Measurements from ENCODE around the gene GMPPB.

Gene GMPPB

DNA sequence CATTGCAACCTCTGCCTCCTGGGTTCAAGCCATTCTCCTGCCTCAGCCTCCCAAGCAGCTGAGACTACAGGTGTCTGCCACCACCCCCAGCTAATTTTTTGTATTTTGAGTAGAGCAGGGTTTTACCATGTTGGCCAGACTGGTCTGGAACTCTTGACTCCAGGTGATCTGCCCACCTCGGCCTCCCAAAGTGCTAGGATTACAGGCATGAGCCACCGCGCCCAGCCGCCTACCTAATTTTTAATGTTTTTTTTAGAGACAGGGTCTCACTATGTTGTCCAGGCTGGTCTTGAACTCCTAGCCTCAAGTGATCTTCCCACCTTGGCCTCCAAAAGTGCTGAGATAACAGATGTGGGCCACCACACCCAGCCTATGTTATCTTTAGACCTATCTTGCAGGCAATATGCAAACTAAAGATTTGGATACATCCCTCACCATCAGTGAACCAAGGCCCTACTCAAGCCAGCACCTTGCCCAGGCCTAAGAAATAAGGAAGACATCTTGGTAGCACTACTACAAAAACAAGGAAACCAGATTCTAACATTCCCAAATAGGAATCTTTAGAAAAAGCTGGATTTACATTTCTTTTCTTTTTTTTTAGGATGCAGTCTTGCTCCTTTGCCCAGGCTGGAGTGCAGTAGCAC lies 6.3 kb upstream of the GMPPB start:
- no peak for DNase-seq (ENCODE audit: low read depth in 2 of 2)

DNA sequence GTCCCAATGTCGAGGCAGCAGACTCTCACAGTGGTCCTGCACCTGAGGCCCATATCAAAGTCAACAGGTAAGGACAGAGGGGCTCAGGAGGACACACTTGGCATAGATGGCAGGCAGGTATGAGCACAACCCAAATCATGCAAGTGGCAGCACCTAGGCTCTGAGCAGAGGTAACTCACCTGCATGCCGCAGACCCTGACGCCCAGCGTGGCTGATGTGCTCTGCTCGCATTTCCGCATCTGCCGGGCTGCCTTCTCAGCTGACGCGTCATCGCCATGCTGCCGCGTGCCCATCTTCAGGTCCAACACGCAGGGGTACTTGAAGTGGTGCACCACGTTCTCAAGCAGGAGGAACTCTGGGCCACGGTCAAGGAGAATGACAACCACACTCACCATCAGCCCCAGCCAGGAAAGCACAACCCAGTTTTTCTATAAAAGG lies 4.2 kb upstream of the GMPPB start:
- no peak for DNase-seq (ENCODE audit: low read depth in 2 of 2)

- DNase-seq (ENCODE audit: low read depth in 2 of 2): no peak
Observed at GRCh38 chr3:49727154-49727923, 3.6 kb upstream of the GMPPB start.

DNA sequence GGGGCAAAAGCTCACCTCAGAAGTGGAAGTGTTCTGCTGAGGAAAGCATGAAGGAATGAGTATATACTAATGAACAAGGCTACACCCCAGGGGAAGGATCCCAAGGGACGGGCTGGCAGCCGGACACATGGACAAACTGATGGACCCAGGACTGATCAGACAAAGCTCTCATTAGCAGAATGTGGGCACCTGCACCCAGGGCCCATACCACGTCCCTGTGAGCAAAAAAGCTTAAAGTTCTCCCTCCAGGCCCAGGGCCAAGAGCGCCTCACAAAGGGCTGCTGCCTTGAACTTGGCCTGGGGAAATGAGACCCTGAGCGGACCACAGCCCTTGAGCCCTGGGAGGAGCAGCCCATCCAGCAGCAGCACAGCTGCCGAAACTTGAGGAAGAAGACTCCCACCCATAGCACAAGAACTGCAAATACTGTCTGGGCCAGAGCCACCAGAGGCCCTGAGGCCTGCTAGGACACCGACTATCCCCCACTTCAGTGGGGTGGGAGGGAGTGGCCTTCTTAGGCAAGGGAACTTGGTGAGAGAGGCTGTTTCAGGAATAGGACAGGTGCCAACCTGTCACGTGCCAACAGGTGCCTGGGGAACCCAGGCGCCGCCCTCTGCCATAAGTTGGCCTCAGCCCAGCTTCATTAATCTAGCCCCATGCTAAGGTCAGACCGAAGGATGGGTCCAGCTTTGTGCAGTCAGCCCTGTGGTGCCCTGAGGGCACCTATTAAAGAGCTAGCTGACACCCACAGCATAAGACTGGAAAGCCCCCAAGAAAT lies 2.3 kb upstream of the GMPPB start:
- DNase-seq (ENCODE audit: low read depth in 2 of 2): no peak

GRCh38 chr3:49724586-49724985 lies 835 bp upstream of the GMPPB start:
- DNase-seq (ENCODE audit: low read depth in 2 of 2): no peak

DNA sequence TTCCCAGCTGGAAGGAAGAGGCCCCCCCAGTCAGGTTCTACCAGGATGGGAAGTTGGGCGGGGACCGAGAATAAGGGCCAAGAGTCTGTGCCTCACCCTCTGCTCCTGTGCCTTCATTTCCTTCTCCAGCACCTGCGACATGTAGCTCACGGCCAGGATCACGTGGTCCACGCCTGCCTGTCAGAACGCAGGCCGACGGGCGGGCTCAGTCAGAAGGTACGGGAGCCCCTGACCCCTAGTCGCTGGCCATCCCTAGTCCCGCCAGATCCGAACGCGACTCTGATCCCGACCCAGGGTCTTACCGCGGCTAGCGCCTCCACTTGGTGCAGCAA lies 489 bp downstream of the GMPPB start:
- peak; percentile 28 to 39 for DNase-seq (ENCODE audit: low read depth in 2 of 2)

DNA sequence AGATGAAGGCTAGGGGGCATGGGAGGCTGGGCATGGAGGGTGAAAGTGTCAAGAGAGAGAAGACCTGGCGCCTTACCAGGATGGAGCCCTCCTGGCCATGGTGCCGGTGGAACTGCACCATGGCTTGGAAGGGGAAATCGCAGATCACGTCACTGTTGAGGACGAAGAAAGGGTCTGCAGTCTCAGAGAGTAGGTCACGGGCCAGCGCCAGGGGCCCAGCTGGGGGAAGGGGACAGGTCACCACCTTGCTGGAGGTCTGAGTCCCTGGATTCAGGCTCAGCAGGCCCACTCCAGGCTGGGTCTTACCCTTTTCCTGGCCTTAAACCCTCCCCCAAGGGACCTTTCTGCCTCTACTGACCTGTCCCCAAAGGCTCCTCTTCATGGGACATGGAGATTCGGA lies 855 bp downstream of the GMPPB start:
- no peak for DNase-seq (ENCODE audit: low read depth in 2 of 2)

DNA sequence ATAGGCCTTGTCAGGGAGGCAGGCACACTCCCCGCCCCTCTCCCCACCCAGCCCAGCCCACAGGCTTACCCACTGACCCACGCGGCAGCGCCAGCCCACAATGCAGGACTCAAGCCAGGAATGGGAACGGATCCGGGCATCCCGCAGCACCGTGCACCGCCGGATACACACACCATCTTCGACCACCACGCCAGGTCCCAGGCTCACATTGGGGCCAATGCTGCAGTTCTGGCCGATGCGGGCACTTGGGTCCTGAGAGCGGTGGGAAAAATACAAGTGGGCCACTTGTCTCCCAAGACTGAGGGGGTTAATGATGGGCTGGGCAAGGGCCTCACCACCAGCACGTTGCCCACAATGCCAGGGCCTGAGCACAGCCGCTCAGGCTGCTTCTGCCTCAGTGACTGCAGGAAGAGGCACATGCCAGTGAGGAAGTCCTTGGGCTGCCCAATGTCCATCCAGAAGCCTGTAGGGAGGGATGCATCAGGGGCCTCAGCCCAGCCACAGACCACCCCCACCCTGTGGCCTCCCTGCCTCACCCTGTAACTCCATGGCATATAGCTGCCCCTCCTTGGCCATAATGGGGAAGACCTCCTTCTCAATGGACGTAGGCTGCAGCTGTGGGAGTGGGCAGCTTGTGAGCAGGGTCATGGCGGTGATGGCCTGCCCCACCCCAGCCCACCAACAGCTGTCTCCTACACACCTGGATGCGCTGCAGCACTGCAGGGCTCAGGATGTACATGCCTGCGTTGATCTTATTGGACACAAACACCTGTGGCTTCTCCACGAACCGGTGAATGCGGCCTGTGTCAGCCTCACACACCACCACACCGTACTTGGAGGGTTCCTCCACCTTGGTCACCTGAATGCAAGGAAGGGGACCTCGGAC lies 1.6 kb downstream of the GMPPB start:
- no peak for DNase-seq (ENCODE audit: low read depth in 2 of 2)

- DNase-seq (ENCODE audit: low read depth in 2 of 2): no peak
Observed at GRCh38 chr3:49721596-49721895, 2.2 kb downstream of the GMPPB start.

DNA sequence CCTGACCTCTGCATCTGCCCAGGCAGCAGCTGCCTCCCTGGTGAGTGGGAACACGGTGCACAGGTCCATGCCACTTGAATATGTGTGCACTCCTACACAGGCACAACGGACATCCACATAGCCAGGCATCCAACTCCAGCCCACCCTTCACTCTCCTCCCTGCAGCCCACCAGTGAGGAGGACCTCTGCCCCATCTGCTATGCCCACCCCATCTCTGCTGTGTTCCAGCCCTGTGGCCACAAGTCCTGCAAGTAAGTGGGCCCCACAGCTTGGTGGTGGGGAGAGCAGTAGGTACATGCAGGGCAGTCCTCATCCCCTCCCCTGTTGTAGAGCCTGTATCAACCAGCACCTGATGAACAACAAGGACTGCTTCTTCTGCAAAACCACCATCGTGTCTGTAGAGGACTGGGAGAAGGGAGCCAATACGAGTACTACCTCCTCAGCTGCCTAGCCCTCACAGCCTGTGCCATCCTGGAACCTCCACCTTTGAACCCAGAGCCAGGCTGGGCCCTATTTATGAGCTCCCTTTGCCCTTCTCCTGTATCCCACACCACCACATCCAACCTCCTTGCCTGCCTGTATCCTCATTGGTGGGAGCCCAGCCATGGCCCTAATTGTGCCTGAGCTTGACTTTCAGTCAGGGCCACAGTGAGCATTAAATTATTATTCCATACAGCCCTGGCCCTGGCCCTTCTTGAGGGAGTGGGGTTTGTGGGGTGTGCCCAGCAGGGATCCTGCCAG lies 2.7 kb downstream of the GMPPB start:
- DNase-seq (ENCODE audit: low read depth in 2 of 2): no peak

DNA sequence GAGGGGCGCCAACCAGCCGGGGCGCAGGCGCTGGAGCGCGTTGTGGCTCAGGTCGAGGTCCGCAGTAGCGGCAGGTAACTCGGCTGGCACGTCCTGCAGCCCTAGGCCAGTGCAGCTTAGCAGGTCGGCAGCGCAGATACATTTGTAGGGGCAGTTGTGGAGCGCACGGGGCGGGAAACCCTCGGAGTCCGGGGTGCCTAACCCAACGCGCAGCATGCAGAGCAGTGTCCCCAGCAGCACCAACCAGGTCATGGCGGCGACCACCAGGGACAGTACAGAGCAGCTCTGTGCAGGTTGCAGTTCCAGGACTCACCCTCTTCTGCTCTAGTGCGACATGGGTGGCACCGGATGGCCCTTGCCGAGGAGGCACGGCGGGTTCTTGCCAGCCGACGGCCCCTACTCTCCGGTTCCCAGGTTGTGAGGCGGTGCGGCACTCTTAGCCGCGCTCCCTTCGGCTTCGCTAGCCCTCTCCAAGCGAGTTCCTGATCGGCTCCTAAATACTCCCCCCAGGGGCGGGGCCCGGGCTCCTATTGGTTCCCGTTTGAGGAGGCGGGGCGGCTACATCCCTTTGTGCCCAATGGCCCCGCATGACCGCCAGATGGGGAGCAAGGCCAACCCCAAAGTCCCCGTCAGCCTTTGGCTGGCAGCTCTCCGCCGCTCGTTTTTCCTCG lies 4.4 kb downstream of the GMPPB start, which contains the start of gene AMIGO3:
Gene AMIGO3, minus strand, starts transcription at position 471 of the 671 bp plus-strand sequence. Its CDS starts 219 bp downstream, at position 252.
- peak; percentile 73 to 89 for DNase-seq (ENCODE audit: low read depth in 2 of 2)

- peak in 1 of 2 donors; percentile 25 for DNase-seq (ENCODE audit: low read depth in 2 of 2)
Observed at GRCh38 chr3:49718858-49719213, 4.9 kb downstream of the GMPPB start.

GRCh38 chr3:49717959-49718857 lies 5.5 kb downstream of the GMPPB start:
- no peak for DNase-seq (ENCODE audit: low read depth in 2 of 2)

DNA sequence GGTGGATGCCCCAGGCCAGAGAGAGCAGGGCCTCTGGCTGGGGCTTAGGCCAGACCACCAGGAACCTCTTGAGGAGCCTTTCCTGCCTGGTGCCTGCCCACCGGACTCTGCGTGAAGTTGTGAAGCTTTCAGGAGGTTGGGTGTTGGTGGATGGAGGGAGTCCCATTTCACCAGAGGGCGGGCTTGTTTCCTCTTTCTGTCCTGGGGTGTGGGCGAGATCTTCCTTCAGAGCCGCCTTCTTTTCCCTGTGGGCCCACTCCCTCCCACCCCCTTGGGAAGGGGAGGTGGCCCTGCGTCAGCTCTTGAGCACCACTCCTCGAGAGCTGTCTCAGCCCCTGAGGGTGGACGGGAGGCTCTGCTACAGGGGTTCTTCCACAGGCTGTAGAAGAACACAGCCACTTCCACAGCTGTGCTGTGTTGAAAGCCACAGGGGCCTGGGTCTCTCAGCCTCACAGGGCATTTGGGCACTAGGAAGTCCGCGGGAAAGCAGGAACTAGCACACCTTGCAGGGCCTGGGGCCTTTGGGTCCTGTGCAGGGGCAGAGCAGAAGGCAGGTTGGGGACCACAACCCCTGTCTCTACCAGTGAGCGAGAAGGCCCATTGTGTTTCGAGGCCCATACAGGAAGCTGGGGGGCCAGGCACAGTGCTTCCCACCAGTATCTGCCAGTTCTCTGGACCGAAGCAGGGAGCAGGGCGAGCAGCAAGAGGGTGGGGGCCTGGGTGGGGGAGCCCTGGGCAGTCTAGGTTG lies 6.4 kb downstream of the GMPPB start:
- no peak for DNase-seq (ENCODE audit: low read depth in 2 of 2)

GRCh38 chr3:49716691-49717210 lies 7.0 kb downstream of the GMPPB start:
- DNase-seq (ENCODE audit: low read depth in 2 of 2): no peak

DNA sequence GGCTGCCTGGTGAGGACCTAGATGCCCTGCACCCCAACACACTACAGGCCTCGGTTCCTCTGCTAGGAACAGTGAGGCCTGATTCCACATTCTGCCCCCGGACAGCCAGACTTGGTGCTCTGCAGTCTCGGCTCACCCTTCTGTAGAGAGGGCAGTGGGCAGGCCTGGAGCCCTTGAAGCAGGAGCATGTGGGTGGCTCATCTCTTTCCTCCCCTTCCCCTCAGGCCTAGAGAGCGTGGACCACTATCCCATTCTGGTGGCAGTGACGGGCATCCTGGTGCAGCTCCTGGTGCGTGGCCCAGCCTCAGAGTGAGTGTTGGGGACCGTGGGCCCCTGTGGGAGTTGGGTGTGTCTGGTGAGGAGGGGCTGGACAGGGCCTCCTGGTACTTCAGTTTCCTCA lies 7.6 kb downstream of the GMPPB start:
- DNase-seq (ENCODE audit: low read depth in 2 of 2): no peak

DNA sequence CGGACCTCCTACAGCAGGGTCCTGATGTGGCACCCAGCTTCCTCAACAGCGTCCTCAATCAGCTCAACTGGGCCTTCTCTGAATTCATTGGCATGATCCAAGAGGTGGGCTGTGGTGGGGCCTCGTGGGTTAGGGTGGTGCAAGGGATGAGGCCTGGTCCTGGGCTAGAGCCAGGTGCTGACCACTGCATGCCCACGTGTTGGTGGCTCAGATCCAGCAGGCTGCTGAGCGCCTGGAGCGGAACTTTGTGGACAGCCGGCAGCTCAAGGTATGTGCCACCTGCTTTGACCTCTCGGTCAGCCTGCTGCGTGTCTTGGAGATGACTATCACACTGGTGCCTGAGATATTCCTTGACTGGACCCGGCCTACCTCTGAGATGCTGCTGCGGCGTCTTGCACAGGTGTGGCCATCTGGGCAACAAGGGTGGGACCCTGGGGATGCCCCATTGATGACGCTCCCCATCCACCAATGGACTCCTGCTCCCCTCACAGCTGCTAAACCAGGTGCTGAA lies 8.1 kb downstream of the GMPPB start:
- no peak for DNase-seq (ENCODE audit: low read depth in 2 of 2)
